ENCODE results near the gene FCSK.
A peak's percentile ranks its signal among the peaks of the same experiment; 100 is the strongest.

FCSK gene

GRCh38 chr16:70526403-70526802 is 72.0 kb downstream of the FCSK start:
- no peak for TF ChIP-seq ZNF274 (IDR thresholded peaks at IDR 0.05; ENCODE audit: low read depth, low read length)
- H3K4me3 ChIP-seq (ENCODE audit: low read length), result peak overlapping the region; percentile 21

- H3K4me3 ChIP-seq (ENCODE audit: low read length), result no peak overlapping the region; the same call in 1 of the 2 replicates
- TF ChIP-seq ZNF274 (IDR thresholded peaks at IDR 0.05; ENCODE audit: low read depth, low read length), result no peak
Observed at GRCh38 chr16:70527315-70527996, 73.1 kb downstream of the FCSK start.

GRCh38 chr16:70529051-70529777 is 74.8 kb downstream of the FCSK start:
- H3K4me3 ChIP-seq (ENCODE audit: low read length), result no peak overlapping the region
- no peak for TF ChIP-seq ZNF274 (IDR thresholded peaks at IDR 0.05; ENCODE audit: low read depth, low read length)

All from GM08714 (cell line).